Stimulated activated CD8-positive, alpha-beta memory T cell treated with anti-CD3 and anti-CD28 coated beads, Interleukin-7, amount 100 ng/mL, for 24 hours (primary cell): ENCODE results near the gene CNOT2.
"Not testable (repeated sequence)": the region's sequence is repeated elsewhere in the genome, so short reads cannot be mapped to it uniquely, and the experiment has no call there.

Experiments used
- DNase-seq: peaks from one replicate; pipeline ENCODE4 v3.0.0-alpha.2; 2020; ENCODE audit warnings: low read depth

Gene CNOT2

DNA sequence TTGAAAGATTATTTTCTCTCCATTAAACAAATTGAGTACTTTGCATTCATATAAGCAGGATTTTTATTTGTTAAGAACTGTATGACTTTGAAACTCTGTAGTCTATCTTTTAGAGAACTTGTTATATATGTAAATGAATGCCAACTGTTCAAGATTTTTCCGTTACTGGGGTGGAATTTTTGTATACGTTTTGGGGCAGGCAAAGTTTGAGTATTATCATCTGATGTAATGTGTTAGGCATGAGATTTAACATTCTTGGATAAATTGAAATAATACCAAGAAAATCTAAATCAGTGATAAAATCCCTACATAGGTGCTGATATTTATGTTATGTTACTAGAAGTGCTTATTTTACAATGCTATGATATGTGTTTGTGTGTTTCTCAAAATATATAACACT, 8.4 kb downstream of the CNOT2 start:
- DNase-seq: no peak

DNA sequence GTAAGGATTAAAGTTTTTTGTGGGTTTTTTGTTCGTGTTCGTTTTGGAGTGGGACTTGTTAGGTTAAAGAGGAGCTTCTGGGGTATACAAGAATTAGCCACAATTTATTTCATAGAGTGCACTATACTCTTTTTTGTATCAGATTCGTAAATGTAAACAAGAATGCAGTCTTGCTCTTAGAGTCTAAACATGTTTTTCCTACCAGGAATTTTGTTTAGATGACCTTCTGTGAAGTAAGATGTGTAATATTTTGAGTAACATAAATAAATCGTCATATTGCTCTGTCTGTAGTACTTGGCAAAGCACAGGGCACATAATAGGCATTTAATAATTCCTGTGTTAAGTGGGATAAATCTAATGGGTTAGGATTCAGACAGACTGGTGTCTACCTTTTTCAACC, 9.6 kb downstream of the CNOT2 start:
- DNase-seq: no peak

DNA sequence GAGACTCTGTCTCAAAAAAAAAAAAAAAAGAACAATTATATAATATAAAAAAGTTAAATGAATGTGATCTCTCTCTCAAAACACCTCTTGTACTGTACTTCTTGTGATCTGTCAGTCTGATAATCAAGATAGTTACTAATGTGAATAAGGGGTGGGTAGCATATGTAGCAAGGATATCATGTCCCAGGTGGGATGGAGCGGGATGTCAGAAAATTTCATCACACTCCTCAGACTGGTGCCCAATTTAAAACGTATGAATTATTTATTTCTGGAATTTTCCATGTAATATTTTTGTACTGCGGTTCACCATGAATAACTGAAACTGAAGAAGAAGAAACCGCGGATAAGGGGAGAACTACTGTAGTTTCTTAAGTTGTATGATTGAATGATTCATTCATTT, 11.0 kb downstream of the CNOT2 start:
- DNase-seq: no peak

DNA sequence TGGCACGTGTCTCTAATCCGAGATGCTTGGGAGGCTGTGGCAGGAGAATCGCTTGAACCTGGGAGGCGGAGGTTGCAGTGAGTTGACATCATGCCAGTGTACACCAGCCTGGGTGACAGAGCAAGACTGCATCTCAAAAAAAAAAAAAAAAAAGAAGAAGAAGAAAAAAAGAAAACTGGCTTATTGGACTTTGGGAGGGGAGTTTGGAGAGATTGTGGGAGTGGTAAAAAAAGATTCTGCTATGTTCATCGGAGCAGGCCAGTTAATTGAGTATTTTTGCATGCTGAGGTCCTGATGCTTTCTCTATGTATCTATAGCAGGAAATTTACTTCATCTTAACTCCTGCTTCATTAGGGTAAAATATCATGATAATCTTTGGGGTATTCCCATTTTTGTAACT, 11.6 kb downstream of the CNOT2 start:
- DNase-seq: no peak

DNA sequence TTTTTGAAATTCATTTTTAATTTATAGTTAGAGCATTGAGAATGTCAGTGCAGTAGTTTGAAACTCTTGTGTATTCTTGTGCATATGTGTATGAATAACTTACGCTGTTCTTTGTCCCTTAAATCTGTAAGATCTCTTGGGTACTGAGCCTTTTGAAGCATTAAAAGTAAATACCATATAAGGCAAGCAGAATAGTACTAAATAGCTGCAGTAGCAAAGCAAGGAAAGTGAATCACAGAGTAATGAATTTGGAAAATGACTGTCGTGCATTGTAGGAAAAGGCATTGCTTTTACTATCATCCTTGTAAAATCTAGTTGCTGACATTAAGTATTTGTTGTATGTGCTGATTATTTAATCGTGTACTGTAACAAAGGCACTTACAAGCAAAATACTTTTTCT, 12.1 kb downstream of the CNOT2 start:
- no peak for DNase-seq

DNA sequence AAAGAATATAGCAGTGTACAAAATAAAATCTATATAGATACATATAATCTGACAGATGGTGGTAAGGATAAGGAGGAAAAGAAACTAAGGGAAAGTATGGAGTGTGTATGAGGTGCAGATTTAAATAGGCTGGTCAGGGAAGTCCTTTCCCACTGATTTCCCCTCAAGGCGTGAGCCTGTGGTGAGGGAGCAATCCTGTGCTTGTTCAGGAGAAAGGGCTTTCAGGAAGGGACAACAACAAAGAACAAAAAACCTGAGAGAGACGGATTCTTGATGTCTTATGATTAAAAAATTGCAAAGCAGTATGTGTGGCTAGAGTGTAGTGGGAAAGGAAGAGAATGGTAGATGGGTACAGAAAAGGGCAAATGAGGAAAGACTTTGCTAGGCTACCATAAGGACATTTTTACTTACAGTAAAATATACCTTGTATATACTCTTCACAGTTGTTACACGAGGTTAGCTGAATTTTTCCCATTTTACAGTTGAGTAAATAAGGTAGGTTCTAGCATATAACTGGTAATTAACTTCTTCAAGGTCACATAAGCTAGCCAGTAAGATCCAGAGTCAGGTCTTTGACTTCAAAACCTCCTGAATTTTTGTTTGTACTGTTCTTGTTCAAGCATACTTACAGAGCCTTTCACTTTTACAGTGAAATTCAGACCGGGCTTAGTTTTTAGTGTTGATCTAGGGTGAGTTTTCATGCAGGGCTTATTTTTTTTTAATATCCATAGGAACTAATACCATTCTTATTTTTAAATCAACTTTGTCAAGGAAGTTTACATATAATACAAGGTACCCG, 15.6 kb downstream of the CNOT2 start:
- DNase-seq: no peak

DNA sequence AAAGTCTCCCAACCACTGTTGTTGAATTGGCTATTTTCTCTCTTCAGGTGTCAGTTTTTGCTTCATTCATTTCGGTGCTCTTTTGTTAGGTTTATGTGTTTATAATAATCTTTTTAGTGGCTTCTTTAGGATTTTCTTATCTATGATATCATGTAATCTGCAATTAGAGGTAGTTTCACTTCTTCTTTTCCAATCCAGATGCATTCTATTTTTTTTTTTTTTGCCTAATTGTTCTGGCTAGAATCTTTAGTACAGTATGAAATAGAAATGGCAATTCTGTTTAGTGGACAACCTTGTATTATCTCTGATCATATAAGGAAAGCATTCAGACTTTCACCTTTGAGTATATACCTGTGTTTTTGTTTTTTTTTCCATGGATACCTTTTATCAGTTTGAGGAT, 17.4 kb downstream of the CNOT2 start:
- no peak for DNase-seq

DNA sequence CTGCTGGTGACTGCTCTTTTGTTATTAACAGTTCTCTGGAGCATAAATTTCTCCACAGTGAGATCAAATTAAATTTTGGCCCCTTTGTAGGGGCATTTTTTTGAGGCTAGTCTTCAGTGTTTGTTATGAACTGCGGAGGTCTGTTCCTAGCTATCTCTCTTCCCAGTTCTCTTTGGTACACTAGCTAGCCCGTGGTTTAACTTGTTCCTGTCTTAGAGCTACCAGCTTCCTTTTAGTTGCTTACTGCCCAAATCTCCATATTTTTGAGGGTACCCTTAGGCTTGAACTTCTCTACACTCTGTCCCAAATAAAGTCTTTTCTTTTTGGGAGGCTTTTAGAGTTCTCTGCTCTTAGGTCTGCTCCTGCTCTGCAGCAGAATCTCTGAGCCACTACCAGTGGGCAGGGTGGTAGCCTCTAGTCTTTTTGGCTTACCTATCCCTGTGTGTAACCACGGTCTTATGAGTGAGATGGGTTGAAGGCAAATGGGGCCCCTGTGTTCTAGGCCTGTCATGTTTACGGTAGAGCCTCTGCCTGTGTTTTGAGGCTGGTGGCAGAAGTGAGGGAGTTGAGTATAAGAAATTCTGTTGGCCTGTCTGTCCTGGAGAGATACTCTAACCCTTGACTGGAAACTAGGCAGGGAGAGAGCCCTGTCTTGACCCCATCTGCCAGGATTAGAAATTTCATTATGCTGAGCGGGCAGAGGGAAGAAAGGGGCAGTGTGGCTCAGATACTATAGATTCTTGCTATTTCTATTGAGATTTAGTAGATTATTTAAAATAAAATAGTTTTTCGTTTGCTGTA, 21.0 kb downstream of the CNOT2 start:
- DNase-seq: no peak

DNA sequence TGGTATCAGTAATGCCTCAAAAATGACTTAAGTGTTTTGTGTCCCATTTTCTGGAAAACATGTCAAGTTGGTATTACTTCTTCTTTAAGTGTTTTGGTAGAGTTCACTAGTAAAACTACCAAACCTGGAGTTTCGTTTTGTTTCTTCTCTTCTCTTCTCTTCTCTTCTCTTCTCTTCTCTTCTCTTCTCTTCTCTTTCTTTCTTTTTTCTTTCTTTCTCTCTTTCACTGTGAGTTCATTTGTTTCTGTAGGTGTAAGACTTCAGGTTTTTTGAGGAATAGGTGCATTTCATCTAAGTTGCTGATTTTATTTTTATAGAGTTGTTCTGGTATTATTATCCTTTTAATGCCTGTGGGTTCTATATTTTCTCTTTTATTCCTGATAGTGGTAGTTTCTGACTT, 21.9 kb downstream of the CNOT2 start:
- DNase-seq: no peak

DNA sequence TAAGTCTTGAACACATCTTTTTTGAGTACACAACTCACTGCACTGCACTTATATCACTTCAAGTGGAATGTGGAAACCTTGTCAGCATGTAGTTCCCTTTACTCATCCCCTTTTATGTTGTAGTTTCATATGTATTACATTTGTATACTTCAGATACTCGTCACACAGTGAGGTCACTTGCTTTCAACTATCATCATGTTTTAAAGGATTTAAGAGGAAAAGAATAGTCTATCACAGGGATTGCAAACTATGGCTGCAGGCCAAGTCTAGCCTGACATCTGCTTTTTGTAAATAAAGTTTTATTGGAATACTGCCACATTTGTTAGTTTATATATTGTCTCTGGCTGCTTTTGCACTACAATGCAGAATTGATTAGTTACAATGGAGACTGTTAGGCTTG, 24.3 kb downstream of the CNOT2 start:
- no peak for DNase-seq

DNA sequence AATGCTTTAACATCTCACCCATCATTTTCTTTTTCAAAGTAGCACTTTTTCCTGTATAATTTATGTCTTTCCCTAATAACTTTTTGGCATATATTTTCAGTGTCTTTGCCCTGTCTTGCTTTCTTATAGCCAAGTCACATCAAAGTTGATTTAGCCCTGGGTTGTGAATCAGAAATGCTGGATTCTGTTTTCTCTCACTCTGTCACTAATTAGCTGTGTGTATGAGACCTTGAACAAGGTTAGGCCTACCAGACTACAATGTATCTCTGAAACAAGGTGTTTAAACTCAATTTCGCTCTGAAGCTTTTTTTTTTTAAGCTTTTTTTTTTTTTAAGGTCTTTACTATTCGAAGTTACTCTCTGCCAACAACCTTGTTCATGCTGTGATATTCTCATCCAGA, 25.7 kb downstream of the CNOT2 start:
- no peak for DNase-seq

DNA sequence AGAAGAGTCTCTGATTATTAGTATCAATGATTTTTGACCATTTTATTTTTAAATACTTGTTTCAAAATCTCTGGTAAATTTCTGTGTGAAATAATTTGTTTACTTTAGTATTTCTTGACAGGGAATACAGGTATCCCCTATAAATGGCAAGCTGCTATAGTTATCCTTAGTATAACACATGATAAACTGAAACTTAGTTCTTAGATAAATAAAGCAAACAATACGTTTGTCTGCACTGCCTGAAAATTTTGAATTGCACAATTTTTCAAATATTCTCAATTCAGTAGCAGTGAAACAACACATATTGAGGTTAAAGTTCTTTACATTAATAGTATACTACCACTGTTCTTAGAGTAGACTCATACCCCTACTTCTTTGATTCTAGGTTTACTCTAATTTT, 26.9 kb downstream of the CNOT2 start:
- no peak for DNase-seq

DNA sequence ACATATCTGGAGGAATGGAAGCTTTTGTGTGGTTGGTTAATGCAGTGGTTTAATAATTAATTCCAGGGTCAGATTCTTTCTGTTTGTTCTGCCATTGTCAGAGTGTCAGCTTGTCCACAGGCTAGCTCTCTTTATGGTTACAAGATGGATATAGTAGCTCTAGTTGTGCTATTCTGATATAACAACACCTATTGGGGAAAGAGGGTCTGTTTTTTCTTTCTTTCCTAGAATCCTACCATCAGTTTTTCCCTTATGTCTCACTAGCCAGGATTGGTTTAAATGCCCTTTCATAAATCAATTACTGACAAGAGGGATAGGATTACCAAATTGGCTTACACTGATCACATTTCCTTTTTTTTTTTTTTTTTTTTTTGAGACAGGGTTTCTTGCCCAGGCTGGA, 27.8 kb downstream of the CNOT2 start:
- no peak for DNase-seq

DNA sequence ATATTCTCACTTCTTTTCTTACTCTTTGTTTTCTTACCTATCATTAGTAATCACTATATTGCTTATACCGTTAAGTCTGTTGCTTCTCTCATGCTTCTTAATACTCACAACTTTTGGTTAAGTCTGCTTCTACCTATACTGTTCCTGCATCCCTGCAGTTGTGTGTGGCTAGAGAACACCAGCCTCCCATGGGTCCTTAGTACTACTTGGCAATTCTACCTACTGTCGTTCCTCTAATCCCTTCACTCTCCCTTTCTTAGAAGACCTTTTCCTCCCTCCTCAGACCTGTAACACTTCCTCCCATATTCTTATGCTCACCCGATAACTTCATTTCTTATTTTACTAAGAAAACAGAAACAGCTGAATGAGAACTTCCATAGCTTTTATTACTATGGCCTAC, 29.3 kb downstream of the CNOT2 start:
- DNase-seq: no peak

DNA sequence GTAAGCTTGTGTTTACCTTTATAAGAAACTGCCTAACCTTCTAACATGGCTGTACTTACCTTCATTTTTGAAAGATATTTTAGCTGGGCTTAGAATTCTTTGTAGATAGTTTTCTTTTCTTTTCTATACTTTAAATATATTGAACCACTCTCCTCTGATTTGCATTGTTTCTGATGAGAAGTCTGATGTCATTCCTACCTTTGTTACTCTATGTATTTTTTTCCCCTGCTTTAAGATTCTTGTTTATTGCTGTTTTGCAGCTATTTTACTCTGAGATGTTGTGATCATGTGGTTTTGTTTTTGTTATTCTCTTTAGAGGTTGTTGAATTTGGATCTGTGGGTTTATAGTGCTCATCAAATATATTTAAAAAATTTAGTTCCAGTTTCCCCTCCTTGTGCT, 31.8 kb downstream of the CNOT2 start:
- DNase-seq: no peak

DNA sequence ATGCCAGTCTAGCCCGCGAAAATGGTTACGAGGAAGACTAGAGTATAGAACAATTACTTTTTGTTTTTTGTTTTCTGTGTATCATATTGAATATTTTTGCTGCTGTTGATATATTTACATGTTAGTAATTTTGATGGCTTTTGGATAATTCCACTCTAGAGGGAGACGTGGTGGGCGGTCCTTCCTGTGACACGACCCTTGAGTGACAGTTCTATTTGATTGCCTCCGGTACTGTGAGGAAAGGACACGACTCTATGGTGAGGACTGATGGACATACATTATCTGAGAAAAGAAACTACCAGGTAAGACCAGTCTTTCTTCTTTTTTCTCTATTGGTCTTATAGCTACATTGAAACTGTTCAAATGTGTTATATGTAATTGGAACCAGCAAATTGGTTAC, 34.7 kb downstream of the CNOT2 start:
- DNase-seq: no peak

DNA sequence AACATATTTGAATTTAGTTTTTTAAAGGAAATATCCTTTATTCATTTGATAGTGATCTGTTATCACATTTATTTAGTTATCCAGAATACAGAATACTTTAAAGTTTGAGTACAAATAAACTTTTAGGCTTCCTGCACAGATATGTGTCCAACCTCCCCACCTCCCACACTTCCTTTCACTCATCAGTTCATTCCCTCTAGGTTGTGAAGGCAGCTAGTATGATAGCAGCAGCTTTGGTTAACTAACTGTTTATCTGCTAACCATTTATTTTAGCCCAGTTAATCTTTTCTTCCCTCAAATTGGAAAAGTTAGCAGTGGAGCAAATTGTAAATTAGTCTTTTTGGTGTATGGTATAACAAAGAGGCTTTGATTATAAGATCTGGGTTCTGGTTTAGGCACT, 35.7 kb downstream of the CNOT2 start:
- no peak for DNase-seq

DNA sequence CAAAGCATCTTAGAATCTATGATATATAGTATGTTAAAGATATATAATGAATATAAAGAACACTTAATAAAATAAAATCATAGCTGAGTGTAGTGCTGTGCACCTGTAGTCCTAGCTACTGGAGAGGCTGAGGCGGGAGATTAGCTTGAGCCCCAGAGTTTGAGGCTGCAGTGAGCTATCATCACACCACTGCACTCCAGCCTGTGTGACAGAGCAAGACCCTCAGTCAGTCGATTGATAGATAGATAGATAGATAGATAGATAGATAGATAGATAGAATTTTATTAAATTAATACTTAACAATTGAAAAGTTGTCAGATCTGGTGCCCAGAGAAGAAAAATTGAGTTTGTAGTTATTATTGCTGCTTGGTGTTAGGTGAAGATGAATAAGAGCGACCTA, 40.0 kb downstream of the CNOT2 start:
- DNase-seq: no peak

DNA sequence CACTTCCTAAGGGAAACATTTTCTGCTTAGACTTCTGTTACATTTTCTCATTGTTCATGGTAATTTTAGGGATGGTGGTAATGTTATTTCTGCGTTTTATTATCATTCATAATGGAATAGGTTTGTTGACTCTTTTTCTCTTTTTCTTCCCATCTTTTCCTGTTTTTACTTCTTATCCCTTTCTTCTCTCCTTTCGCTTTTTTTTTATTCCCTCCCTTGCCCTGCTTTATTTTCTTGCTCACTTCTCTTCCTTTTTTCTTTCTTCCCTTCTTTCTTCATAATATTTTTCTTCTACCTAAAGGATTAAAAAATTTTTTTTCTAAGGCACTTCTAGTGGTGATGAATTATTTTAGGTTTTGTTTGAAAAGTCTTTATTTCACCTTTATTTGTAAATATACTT, 45.6 kb downstream of the CNOT2 start:
- no peak for DNase-seq

DNA sequence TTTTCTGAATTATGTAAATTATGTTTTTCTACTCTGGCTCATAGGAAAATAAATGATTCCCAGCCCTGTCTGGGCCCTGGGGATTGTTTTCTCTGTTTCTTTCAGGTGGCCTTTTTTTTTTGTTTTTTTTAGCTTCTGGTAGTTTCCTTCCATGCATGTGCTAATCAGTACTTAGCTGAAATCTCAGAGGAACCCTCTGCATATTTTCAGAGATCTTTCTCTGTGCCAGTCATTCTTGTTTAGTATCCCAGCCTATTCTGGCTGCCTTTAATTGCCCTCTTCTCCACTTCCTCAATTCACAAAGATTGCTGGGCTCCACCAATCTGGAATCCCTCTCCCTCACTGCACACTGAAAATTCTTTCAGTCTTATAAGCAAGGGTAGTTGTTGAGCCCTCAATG, 46.9 kb downstream of the CNOT2 start:
- no peak for DNase-seq

DNA sequence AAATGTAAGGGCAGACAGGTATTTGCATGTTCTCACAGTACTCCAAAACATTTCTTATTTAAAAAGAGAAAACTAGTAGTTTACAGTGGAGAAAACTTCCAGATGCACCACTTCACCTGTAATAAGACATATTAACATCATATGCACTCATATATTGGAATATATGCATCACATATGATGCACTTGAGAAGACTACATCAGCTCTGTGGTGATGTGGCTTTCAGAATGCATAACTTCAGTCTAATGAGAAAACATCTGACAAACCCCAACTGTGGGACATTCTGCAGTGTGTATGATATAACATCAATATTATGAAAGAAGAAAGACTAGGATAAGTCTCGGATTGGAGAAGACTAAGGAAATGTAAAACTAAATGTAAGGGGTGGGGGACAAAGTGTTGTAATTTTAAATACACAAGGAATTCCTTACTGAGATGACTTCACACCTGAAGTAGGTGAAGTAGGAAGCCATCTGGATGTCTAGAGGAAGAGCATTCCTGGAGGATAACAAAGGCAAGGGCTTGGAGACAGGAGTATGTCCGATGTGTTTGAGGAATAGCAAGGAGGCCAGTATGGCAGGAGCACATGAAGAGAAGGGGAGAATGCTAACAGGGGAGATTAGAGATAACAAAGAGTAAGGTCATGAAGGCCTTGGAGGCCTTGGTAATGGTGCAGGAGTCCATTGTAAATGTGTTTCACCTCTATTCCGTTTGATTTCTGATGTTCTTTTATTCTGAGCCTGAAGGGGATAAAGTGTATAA, 49.0 kb downstream of the CNOT2 start:
- no peak for DNase-seq

DNA sequence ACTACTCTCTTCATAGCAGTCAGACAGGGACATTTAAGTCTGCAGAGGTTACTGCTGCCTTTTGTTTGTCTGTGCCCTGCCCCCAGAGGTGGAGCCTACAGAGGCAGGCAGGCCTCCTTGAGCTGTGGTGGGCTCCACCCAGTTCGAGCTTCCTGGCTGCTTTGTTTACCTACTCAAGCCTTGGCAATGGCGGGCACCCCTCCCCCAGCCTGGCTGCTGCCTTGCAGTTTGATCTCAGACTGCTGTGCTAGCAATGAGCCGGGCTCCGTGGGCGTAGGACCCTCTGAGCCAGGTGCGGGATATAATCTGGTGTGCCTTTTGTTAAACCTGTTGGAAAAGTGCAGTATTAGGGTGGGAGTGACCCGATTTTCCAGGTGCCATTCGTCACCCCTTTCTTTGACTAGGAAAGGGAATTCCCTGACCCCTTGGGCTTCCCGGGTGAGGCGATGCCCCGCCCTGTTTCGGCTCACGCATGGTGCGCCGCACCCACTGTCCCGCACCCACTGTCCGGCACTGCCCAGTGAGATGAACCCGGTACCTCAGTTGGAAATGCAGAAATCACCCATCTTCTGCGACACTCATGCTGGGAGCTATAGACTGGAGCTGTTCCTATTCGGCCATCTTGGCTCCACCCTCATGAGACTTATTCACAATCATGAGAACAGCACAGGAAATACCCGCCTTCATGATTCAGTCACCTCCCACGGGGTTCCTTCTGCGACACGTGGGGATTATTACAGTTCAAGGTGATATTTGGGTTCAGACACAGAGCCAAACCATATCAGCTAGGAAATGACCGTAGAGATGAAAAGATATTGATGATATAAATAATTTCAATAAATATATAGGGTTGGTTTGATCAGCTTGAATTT, 61.7 kb downstream of the CNOT2 start:
- DNase-seq: not testable (repeated sequence)
